Activated T-cell treated with anti-CD3 and anti-CD28 coated beads, Interleukin-2, amount 50 U/mL, for 4 hours (primary cell): ENCODE results near the gene COL23A1. TPM values are rescaled to one million over a fixed set of nuclear protein-coding genes. Genes with fewer than 3 reads are reported as not detected.

Experiments used
- ATAC-seq, 2 donors: fragments of 200-7000 bp; cut with Tn5 transposase; one replicate each; pipeline ENCODE4 v1.10.0; 2021
- DNase-seq: peaks from one replicate; pipeline ENCODE4 v3.0.0-alpha.2; 2020
- H3K27me3 Mint-ChIP-seq: one replicate; pipeline ENCODE4 v1.8.0; 2021; ENCODE audit warnings: low read depth, mixed read lengths
- H3K36me3 Mint-ChIP-seq: one replicate; pipeline ENCODE4 v1.8.0; 2022; ENCODE audit warnings: mixed read lengths; ENCODE audit not compliant: insufficient read depth
- H3K4me1 Mint-ChIP-seq: one replicate; pipeline ENCODE4 v1.8.0; 2021; ENCODE audit warnings: low read depth, mixed read lengths
- H3K4me3 Mint-ChIP-seq: one replicate; pipeline ENCODE4 v1.8.0; 2021; ENCODE audit warnings: mild to moderate bottlenecking, moderate library complexity, mixed read lengths
- H3K9me3 Mint-ChIP-seq: one replicate; pipeline ENCODE4 v1.8.0; 2021; ENCODE audit warnings: mixed read lengths
- total RNA-seq, 3 donors: library from RNA; stranded (reverse); gene quantifications; one replicate each; pipeline ENCODE4 v1.2.1, GENCODE V29; 2021

The COL23A1 gene
- not detected for total RNA-seq

DNA sequence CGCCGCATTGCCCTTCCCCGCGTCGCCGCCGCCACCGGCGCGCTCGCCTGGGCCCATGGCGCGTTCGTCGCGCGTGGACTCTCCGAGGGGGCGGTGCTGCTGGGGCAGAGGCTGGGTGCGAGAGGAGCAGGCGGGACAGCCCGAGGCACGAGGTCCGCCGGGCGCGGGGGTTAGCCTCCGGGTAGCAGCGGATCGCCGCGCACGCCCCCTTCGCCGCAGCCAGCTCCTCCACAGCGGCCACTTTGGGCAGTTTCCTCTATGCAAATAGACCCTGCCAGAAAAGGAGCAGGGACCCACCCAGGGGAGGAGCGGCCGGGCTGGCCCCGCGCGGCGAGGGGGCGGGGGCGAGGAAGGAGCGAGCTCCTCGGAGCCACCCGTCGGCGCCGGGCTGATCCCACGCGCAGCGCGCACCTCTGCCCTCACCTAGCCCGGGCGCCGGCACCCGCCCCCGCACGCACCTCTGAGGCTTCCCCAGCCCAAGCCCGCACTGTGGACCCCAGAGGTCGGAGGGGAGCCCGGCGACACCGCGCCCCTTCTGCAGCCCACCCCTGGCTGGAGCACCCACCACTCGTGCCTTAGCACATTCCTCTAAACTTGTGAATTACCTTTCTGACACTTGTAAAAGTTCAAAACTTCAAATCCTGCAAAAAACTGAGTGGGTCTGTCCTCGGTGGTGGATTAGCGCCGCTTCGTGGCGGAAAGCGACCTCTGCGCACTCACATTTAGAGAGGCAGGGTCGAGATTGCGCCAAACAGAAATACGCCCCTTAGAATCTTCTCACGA is at the start of gene COL23A1:
COL23A1 (minus strand) TSS at position 253 of the 783 bp plus-strand sequence.
- Mint-ChIP-seq H3K27me3 (peaks cover 55% of the 10 kb centered on the region), H3K4me3 (peak within 1 kb of the TSS; percentile 73), H3K4me1 (peaks cover 7% of the 10 kb centered on the region), H3K36me3 (peaks cover 11% of the 10 kb centered on the region), H3K9me3 (peaks cover 16% of the 10 kb centered on the region)
- DNase-seq (peak; percentile 24), ATAC-seq (peak; percentile 60 to 62)

DNA sequence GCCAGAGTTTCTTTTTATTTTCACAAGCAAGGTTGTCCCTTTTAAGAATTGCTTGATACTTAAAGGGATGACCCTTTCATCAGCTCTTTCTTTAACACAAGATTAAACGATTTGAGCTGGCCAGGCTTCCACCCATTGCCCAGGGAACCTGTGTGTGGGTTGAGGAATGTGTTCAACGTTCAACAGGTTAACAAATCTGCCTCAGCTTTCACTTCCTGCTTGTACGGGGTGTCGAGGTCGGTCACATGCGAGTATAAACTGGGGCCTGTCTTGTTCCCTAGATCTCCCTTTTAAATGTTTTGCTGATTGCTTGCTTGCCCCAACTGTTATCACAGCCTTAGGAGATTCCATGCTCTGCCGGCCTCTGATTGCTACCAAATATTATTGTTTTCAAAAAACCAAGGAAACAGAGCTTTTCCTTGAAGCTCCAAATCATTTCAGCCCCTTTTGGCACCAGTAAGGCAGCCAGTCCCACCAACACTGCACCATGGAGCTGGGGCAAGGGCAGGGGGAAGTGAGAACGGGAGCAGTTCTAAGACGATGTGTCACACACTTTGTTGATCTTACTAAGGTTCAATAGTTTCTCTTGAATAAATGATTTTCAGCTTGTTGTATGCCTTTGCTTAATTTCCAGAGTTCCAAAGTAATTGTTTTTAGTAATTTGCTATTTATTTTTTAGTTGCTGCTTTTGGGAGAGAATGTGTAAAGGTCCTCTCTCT is 47.3 kb upstream of the COL23A1 start:
- ATAC-seq (no peak), DNase-seq (no peak)
- H3K4me1 Mint-ChIP-seq, result no peaks in the 10 kb centered on the region
- H3K9me3 Mint-ChIP-seq, result no peaks in the 10 kb centered on the region
- peaks cover 10% of the 10 kb centered on the region for H3K27me3 Mint-ChIP-seq
- H3K4me3 Mint-ChIP-seq, result no peak overlapping the region
- no peaks in the 10 kb centered on the region for H3K36me3 Mint-ChIP-seq

DNA sequence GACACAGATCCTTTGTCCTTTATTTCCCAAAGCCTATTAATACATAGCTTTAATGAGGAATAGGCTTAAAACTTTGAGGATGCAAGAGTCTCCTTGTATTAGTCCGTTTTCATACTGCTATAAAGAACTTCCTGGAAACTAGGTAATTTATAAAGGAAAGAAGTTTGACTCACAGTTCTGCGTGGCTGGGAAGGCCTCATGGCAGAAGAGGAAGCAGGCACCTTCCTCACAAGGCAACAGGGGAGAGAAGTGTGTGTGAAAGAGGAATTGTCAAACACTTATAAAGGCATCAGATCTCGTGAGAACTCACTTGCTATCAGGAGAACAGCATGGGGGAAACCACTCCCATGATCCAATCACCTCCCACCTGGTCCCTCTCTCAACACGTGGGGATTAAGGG is 42.1 kb upstream of the COL23A1 start:
- Mint-ChIP-seq H3K9me3 (no peaks in the 10 kb centered on the region), H3K36me3 (no peaks in the 10 kb centered on the region), H3K27me3 (peaks cover 7% of the 10 kb centered on the region), H3K4me3 (no peak overlapping the region), H3K4me1 (peaks cover 2% of the 10 kb centered on the region)
- DNase-seq, result no peak
- no peak for ATAC-seq

DNA sequence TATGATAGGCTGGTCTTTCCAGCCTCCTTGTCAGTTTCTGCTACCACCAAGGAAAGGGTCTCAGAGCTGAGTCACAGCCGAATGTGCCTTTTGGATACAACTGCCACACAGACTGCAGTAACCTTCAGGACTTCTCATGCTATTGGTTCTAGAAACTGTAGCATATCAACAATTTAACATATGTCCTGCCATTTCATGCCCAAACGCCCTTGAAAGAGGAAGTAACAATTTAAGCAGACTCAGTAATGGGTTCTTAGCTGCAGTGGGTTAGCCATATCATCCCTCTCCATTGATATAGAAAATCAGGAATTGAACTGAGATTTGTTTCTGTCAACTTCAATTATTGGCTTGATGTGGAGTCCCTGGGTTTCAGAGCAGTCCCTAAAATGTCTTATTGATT is 40.8 kb upstream of the COL23A1 start:
- H3K4me1 Mint-ChIP-seq, result peaks cover 2% of the 10 kb centered on the region
- peaks cover under 1% of the 10 kb centered on the region for H3K36me3 Mint-ChIP-seq
- ATAC-seq (no peak), DNase-seq (no peak)
- no peak overlapping the region for H3K4me3 Mint-ChIP-seq
- H3K9me3 Mint-ChIP-seq, result no peaks in the 10 kb centered on the region
- H3K27me3 Mint-ChIP-seq, result peaks cover 4% of the 10 kb centered on the region

DNA sequence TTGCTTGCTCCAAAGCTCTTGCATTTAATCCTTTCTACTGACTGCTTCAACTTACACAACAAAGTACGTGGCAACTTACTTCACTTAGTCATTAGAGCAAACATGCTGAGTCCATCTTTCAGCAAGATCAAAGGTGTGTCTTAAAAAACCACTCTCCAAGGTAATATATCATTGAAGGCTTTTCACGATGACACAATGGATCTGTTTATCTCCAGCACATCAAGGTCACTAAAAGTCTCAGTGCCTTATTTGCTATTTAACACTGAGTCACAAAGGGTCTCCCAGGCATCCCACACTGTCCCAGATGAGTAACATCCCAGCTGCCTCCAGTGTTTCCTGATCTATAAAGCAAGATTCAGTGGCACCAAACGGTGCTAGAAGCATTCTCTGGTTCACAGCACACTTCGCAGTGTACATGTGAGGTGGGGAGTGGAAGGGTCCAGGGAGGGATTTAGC is 40.3 kb upstream of the COL23A1 start:
- H3K9me3 Mint-ChIP-seq, result no peaks in the 10 kb centered on the region
- H3K36me3 Mint-ChIP-seq, result peaks cover 4% of the 10 kb centered on the region
- DNase-seq (no peak), ATAC-seq (no peak)
- peaks cover 6% of the 10 kb centered on the region for H3K4me1 Mint-ChIP-seq
- peaks cover 4% of the 10 kb centered on the region for H3K27me3 Mint-ChIP-seq
- H3K4me3 Mint-ChIP-seq, result no peak overlapping the region

DNA sequence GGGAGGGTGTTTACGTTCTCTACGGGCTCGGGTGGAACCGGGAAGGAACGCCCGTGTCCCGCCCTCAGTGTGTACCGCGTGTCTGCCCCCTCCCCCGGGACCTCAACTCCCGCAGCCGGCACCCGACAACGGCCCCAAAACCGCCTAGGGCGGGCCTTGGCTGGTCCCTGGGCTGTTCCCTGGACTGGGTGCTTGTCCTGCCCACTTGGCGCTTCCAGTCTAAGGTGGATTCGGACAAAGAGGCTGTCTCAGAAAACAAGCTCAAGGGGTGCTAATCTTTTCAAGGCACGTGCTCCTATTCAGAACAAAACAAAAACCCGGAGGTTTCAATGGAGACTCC is 37.0 kb upstream of the COL23A1 start:
- ATAC-seq (no peak), DNase-seq (no peak)
- no peaks in the 10 kb centered on the region for H3K9me3 Mint-ChIP-seq
- H3K36me3 Mint-ChIP-seq, result peaks cover 9% of the 10 kb centered on the region
- H3K4me1 Mint-ChIP-seq, result peaks cover 34% of the 10 kb centered on the region
- H3K27me3 Mint-ChIP-seq, result no peaks in the 10 kb centered on the region
- peak overlapping the region; percentile 64 for H3K4me3 Mint-ChIP-seq

DNA sequence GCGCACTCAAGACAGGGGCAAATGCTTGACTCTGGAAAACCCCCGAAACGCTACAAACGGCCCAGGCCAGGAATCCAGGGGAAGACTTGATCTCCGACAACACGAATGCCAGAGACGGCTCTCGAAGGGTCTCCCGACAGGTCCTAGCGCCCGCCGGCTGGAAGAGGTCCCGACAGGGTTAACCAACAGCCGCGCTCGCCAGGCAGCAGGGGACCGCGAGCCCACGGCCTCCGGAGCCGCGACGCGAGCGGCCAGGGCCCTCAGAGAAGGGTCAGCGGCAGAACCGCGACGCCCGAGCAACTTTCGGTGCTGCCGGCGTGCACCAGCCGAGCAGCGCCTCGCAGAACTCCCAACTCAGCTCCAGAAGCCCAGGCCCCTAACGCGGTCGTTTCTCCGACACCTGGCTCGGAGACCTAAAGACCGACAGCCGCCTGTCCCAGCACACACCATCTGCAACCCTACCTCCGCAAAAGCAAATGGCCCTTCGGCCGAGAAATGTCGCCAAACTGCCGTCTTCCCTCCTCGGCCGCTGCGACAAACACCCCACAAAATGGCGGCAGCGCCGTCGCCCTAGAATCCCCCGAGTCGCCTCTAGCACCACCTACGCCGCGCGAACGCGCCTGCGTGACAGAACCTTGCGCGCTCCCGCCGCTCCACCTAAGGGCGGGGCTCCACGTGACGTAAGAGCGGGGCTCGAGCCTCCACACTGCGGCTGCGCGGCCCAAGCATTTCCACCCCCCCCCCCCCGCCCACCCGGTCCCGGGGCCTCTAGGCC is 36.5 kb upstream of the COL23A1 start, which contains the start of gene CLK4:
CLK4 (minus strand) TSS at position 567 of the 775 bp plus-strand sequence. CDS start 3,634 bp downstream, outside the sequence.
- DNase-seq (peak; percentile 96), ATAC-seq (peak; percentile 88)
- H3K9me3 Mint-ChIP-seq, result no peaks in the 10 kb centered on the region
- H3K4me3 Mint-ChIP-seq, result peak within 1 kb of the TSS; percentile 97
- H3K27me3 Mint-ChIP-seq, result no peaks in the 10 kb centered on the region
- peaks cover 14% of the 10 kb centered on the region for H3K36me3 Mint-ChIP-seq
- H3K4me1 Mint-ChIP-seq, result peaks cover 39% of the 10 kb centered on the region

DNA sequence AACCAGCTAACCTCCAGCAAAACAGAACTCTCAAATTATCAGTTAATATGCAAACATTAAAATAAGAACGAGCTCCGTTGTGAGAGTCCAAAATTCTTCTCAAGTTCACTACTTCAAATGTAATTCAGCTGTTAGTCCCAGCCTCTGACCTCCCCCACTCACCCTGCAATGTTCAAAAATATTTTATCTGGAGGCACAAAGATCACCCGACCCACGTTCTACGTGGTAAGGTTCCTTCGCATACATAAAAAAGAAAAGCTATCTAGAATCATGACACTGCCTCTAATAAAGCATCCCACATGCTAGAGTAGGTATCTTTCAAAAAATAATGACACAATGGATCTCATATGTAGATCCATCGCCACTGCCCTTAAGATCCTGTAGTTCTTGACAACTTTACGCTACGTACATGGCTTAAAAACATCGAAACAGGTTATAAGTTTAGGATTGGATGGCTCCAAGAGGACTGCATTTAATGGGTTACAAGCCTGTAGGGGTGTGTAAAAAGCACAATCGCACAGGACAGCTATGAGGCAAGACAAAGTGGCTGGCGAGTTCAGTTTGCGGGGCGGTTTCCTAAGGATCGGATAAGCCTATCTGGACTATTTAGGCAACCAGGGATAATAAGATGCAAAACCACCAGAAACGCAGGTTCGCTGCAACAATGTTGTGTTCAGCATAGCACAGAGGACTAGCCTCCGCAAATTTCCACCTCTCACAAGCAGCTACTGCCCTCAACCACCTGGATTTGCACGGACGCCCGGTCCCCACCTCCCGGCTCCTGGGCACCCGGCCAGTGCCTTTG is 35.7 kb upstream of the COL23A1 start:
- peaks cover 44% of the 10 kb centered on the region for H3K4me1 Mint-ChIP-seq

DNA sequence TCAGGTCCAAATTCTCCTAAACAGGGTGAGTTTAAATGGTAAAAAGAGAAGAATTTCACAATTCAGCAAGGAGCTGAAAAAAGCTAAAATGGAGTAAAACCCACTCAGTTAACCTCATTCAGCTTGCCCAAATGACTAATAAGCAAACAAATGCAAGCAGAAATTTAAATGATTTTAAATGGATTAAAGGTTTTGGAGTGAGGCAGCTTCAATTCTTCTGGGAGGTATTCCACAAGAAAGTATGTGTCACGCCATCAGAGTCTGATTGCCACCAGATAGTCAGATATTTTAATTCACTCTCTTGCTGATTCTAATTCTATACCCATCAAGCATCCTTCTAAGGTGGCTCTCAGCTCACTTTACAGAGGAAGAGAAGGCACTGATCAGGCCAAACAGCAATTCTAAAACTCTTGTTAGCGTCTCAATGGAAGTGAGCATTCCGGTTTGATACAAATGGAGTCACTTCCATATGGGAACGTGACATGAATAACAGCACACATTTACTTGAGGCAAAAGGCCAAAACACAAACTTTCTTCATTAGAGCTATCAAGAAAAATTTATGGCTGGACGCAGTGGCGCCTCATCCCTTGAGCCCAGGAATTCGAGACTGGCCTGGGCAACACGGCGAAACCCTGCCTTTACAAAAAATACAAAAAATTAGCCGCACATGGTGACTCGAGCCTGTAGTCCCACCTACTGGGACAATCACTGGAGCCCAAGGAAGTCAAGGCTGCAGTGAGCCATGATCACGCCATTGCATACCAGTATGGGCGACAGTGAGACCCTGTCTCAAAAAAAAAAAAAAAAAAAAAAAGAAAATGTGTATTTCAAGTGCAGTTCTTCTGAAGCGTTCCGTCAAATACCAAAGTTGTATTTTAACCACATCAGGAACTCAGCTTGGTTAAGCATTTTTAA is 34.7 kb upstream of the COL23A1 start:
- Mint-ChIP-seq H3K27me3 (no peaks in the 10 kb centered on the region), H3K9me3 (no peaks in the 10 kb centered on the region), H3K36me3 (peaks cover 28% of the 10 kb centered on the region), H3K4me1 (peaks cover 54% of the 10 kb centered on the region), H3K4me3 (peak overlapping the region; percentile 97)
- DNase-seq (no peak), ATAC-seq (no peak)

More for the DNA sequence above, 35.7 kb upstream of the COL23A1 start:
- ATAC-seq, result peak; percentile 16 to 19
- Mint-ChIP-seq H3K27me3 (no peaks in the 10 kb centered on the region), H3K36me3 (peaks cover 18% of the 10 kb centered on the region), H3K4me3 (peak overlapping the region; percentile 97), H3K9me3 (no peaks in the 10 kb centered on the region)
- no peak for DNase-seq

DNA sequence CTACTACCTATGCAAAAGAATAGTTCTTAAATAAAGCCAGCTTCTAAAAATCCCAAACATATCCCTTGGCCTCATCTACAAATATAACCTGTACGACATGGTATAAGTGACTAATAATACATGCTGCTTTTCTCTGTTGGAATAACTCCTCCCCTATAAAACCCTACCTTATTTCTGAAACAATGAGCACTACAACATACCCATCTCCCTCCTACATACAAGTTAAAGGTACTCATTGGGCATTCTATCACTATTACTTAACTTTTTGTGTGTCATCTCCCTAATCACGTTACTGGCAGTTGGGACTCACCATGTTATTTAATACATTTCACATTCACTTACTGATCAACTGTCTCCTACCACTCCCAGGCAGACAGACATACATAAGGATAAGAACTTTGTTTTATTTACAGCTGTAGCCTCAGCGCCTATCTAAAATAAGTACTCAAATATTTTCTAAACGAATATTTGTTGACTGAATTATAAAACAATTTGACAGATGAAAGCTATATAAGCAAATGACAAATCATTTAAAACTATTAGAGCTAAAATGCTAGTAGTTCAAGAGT is 32.6 kb upstream of the COL23A1 start:
- H3K9me3 Mint-ChIP-seq, result no peaks in the 10 kb centered on the region
- H3K4me1 Mint-ChIP-seq, result peaks cover 61% of the 10 kb centered on the region
- H3K36me3 Mint-ChIP-seq, result peaks cover 41% of the 10 kb centered on the region
- no peak for DNase-seq
- H3K27me3 Mint-ChIP-seq, result no peaks in the 10 kb centered on the region
- ATAC-seq, result no peak
- H3K4me3 Mint-ChIP-seq, result no peak overlapping the region

DNA sequence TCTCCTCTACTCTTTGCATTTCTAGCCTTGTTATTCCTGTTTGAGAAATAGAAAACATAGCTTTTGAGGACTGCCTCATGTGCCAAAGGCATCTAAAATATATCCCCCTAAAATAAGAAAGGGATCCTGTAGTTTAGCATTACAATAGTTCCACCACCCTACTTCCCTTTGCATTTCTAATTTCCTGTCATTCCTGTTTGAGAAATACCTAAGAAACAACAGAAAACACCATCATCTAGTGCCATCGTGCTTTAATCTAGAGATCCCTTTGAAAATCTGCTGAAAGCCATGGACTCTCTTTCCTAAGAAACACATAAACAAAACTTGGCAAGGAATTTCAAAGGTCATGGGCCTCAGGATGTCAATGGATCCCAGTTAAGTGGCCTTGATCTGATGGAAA is 29.2 kb upstream of the COL23A1 start:
- Mint-ChIP-seq H3K4me1 (peaks cover 52% of the 10 kb centered on the region), H3K27me3 (no peaks in the 10 kb centered on the region), H3K4me3 (no peak overlapping the region), H3K9me3 (no peaks in the 10 kb centered on the region), H3K36me3 (peaks cover 46% of the 10 kb centered on the region)
- DNase-seq (no peak), ATAC-seq (no peak)

DNA sequence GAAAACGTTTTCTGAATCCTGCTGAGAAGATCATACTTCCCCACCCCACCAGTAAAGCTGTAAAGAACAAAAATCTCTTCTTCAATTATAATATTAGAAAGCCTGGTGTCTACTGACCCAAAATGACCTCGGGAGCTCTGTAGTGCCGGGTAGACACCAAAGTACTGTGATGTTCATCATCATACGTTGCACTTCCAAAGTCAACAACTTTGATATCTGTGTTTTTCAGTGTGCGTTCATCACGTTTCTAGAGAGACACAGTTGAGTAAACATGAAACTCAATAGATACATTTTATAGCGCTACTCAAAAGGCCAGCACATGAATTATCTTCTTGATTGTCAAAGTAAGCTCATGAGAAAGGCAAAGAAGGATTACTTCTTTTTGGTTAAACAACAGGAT is 22.1 kb upstream of the COL23A1 start:
- DNase-seq, result no peak
- Mint-ChIP-seq H3K36me3 (peaks cover 40% of the 10 kb centered on the region), H3K27me3 (no peaks in the 10 kb centered on the region), H3K4me3 (no peak overlapping the region), H3K4me1 (peaks cover 18% of the 10 kb centered on the region), H3K9me3 (no peaks in the 10 kb centered on the region)
- no peak for ATAC-seq

DNA sequence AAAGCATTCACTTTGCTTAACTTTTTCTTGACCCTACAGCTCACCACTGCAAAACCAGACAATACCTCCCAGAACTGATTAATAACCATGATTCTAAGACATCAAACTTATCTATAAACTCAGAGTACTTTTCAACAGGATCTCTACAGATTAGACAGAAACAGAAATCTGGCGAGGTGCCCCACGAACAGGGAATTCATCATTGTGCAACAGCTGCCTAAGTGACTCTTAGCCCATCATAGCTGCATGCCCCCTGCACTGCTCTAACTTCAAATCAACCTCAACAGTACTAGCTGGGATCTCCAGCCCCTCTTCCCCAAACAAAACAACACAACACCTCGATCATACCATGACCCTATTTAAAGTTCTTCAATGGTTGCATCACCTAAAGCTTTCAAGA is 16.1 kb upstream of the COL23A1 start:
- Mint-ChIP-seq H3K4me3 (no peak overlapping the region), H3K9me3 (no peaks in the 10 kb centered on the region), H3K36me3 (peaks cover 38% of the 10 kb centered on the region), H3K27me3 (no peaks in the 10 kb centered on the region), H3K4me1 (peaks cover 7% of the 10 kb centered on the region)
- DNase-seq (no peak), ATAC-seq (no peak)
